ENCODE data around the gene PTGS1. TPM values are rescaled to one million over a fixed set of nuclear protein-coding genes. Genes with fewer than 3 reads are reported as not detected.

The PTGS1 gene
- polyA plus RNA-seq, 1 donor from 2014 or later = 0.17 TPM

DNA sequence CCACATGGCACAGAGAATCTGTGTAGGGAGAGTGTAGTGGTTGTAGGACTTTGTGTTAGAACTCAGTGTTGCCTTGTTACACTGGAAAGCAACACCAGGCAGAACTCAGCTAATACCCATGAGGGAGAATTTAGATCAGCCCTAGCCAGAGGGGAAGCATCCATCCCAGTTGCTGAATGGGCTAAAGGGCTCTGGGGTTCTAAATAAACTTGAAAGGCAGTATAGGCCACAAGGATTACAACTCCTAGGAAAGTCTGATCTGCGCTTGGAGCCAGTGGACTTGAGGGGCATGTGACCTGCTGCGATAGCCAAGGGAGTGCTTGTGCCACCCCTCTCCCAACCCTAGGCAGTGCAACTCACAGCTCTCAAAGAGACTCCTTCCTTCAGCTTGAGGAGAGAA is 26.9 kb downstream of the PTGS1 start:
- Histone ChIP-seq H3F3A (ENCODE audit: insufficient read depth, low read length, poor library complexity, severe bottlenecking) (no peaks in the 10 kb centered on the region), H4K20me1 (ENCODE audit: insufficient read depth) (no peaks in the 10 kb centered on the region), H3K9ac (ENCODE audit: low read length) (no peak overlapping the region), H3K27ac (ENCODE audit: low read length) (no peak overlapping the region), H3K36me3 (ENCODE audit: insufficient read depth, low read length) (no peaks in the 10 kb centered on the region), H3K4me2 (ENCODE audit: low read length) (no peak overlapping the region), H3K27me3 (ENCODE audit: insufficient read depth, low read depth, low read length) (no peaks in the 10 kb centered on the region), H3K4me3 (ENCODE audit: low read length) (no peak overlapping the region), H3K9me3 (ENCODE audit: low read length) (no peaks in the 10 kb centered on the region), H3K9me2 (ENCODE audit: insufficient read depth, low read length) (no peaks in the 10 kb centered on the region), H2AFZ (ENCODE audit: low read depth, low read length) (no peak overlapping the region), H3K79me2 (replicated peaks; ENCODE audit: insufficient read depth, low read length) (no peaks in the 10 kb centered on the region)
- TF ChIP-seq TAF1 (IDR thresholded peaks at IDR 0.05; ENCODE audit: low read depth) = no peak
- TF ChIP-seq EP300 (conservative IDR thresholded peaks at IDR 0.05; ENCODE audit: poor library complexity, severe bottlenecking) = no peak
- TF ChIP-seq RAD21 (conservative IDR thresholded peaks at IDR 0.05) = no peak

DNA sequence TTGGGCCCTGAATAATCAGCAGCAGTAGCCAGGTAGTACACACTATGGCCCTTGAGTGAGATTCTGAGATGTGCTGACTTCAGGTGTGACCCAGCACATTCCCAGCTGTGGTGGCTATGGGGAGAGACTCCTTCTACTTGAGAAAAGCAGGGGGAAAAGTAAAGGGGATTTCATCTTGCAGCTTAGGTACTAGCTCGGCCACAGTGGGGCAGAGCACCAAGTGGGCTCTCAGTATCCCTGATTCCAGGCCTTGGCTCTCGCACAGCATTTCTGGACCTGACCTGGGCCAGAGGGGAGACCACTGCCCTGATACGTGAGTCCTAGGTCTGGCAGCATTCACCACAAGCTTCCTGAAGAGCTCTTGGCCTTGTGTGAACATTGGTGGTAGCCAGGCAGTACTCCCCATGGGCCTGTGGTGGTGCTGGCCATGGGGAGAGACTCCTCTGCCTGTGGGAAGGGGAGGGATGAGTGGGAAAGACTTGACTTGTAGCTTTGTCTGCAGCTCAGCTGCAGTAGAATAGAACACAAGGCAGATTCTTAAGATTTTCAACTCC is 27.6 kb downstream of the PTGS1 start:
- H4K20me1 ChIP-seq (ENCODE audit: insufficient read depth) = no peaks in the 10 kb centered on the region
- H3F3A ChIP-seq (ENCODE audit: insufficient read depth, low read length, poor library complexity, severe bottlenecking) = no peaks in the 10 kb centered on the region
- H3K36me3 ChIP-seq (ENCODE audit: insufficient read depth, low read length) = no peaks in the 10 kb centered on the region
- no peak overlapping the region for H3K4me2 ChIP-seq (ENCODE audit: low read length)
- no peaks in the 10 kb centered on the region for H3K27me3 ChIP-seq (ENCODE audit: insufficient read depth, low read depth, low read length)
- TF ChIP-seq POLR2AphosphoS5 (IDR thresholded peaks at IDR 0.05) (no peak), TAF1 (IDR thresholded peaks at IDR 0.05; ENCODE audit: low read depth) (no peak), MXI1 (conservative IDR thresholded peaks at IDR 0.05; ENCODE audit: poor library complexity, severe bottlenecking) (no peak), EP300 (conservative IDR thresholded peaks at IDR 0.05; ENCODE audit: poor library complexity, severe bottlenecking) (no peak), SMC3 (conservative IDR thresholded peaks at IDR 0.05; ENCODE audit: poor library complexity) (no peak), RAD21 (conservative IDR thresholded peaks at IDR 0.05) (no peak), EZH2 (IDR thresholded peaks at IDR 0.05; ENCODE audit: borderline replicate concordance, insufficient read depth, low read length, poor library complexity, severe bottlenecking) (no peak)
- TF ChIP-seq, protein P1, sequence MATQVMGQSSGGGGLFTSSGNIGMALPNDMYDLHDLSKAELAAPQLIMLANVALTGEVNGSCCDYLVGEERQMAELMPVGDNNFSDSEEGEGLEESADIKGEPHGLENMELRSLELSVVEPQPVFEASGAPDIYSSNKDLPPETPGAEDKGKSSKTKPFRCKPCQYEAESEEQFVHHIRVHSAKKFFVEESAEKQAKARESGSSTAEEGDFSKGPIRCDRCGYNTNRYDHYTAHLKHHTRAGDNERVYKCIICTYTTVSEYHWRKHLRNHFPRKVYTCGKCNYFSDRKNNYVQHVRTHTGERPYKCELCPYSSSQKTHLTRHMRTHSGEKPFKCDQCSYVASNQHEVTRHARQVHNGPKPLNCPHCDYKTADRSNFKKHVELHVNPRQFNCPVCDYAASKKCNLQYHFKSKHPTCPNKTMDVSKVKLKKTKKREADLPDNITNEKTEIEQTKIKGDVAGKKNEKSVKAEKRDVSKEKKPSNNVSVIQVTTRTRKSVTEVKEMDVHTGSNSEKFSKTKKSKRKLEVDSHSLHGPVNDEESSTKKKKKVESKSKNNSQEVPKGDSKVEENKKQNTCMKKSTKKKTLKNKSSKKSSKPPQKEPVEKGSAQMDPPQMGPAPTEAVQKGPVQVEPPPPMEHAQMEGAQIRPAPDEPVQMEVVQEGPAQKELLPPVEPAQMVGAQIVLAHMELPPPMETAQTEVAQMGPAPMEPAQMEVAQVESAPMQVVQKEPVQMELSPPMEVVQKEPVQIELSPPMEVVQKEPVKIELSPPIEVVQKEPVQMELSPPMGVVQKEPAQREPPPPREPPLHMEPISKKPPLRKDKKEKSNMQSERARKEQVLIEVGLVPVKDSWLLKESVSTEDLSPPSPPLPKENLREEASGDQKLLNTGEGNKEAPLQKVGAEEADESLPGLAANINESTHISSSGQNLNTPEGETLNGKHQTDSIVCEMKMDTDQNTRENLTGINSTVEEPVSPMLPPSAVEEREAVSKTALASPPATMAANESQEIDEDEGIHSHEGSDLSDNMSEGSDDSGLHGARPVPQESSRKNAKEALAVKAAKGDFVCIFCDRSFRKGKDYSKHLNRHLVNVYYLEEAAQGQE (IDR thresholded peaks at IDR 0.05; ENCODE audit: borderline replicate concordance) = no peak
- TF ChIP-seq, protein P2, sequence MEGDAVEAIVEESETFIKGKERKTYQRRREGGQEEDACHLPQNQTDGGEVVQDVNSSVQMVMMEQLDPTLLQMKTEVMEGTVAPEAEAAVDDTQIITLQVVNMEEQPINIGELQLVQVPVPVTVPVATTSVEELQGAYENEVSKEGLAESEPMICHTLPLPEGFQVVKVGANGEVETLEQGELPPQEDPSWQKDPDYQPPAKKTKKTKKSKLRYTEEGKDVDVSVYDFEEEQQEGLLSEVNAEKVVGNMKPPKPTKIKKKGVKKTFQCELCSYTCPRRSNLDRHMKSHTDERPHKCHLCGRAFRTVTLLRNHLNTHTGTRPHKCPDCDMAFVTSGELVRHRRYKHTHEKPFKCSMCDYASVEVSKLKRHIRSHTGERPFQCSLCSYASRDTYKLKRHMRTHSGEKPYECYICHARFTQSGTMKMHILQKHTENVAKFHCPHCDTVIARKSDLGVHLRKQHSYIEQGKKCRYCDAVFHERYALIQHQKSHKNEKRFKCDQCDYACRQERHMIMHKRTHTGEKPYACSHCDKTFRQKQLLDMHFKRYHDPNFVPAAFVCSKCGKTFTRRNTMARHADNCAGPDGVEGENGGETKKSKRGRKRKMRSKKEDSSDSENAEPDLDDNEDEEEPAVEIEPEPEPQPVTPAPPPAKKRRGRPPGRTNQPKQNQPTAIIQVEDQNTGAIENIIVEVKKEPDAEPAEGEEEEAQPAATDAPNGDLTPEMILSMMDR (IDR thresholded peaks at IDR 0.05; ENCODE audit: poor library complexity, severe bottlenecking) = no peak
- H3K79me2 ChIP-seq (replicated peaks; ENCODE audit: insufficient read depth, low read length) = no peaks in the 10 kb centered on the region
- H3K27ac ChIP-seq (ENCODE audit: low read length) = no peak overlapping the region
- no peaks in the 10 kb centered on the region for H3K9me2 ChIP-seq (ENCODE audit: insufficient read depth, low read length)
- H3K9me3 ChIP-seq (ENCODE audit: low read length) = no peaks in the 10 kb centered on the region
- no peak overlapping the region for H3K4me3 ChIP-seq (ENCODE audit: low read length)
- H3K9ac ChIP-seq (ENCODE audit: low read length) = no peak overlapping the region
- no peak overlapping the region for H2AFZ ChIP-seq (ENCODE audit: low read depth, low read length)
